HG02623 (cell line): ENCODE results near the gene ADTRP.

ENCODE experiments used
- ATAC-seq: cut with Tn5 transposase; IDR thresholded peaks from one replicate; pipeline ENCODE4 v1.9.1; 2021; ENCODE audit warnings: moderate library complexity; ENCODE audit not compliant: unreplicated experiment

ADTRP gene

GRCh38 chr6:11774426-11774825, 4.2 kb downstream of the ADTRP start:
- no peak for ATAC-seq

- ATAC-seq: no peak
These were observed 5.0 kb downstream of the ADTRP start for GRCh38 chr6:11773581-11773980.

- ATAC-seq: no peak
These were observed 5.6 kb downstream of the ADTRP start for GRCh38 chr6:11773013-11773412.

- no peak for ATAC-seq
These were observed 6.3 kb downstream of the ADTRP start for GRCh38 chr6:11772109-11772825.

GRCh38 chr6:11771473-11772048, 7.0 kb downstream of the ADTRP start:
- ATAC-seq: no peak

GRCh38 chr6:11770546-11771466, 7.8 kb downstream of the ADTRP start:
- ATAC-seq: no peak

GRCh38 chr6:11769811-11770545, 8.6 kb downstream of the ADTRP start:
- ATAC-seq: no peak

- ATAC-seq: no peak
These were observed 9.4 kb downstream of the ADTRP start for GRCh38 chr6:11769244-11769643.

GRCh38 chr6:11767978-11768756, 10.4 kb downstream of the ADTRP start:
- no peak for ATAC-seq

GRCh38 chr6:11767458-11767857, 11.1 kb downstream of the ADTRP start:
- ATAC-seq: no peak

GRCh38 chr6:11766589-11767450, 11.8 kb downstream of the ADTRP start:
- no peak for ATAC-seq

- no peak for ATAC-seq
These were observed 12.6 kb downstream of the ADTRP start for GRCh38 chr6:11766043-11766442.

- no peak for ATAC-seq
These were observed 14.4 kb downstream of the ADTRP start for GRCh38 chr6:11764250-11764604.

- ATAC-seq: no peak
These were observed 14.9 kb downstream of the ADTRP start for GRCh38 chr6:11763460-11764249.

GRCh38 chr6:11762794-11763459, 15.7 kb downstream of the ADTRP start:
- no peak for ATAC-seq

GRCh38 chr6:11761744-11762620, 16.6 kb downstream of the ADTRP start:
- no peak for ATAC-seq

- ATAC-seq: no peak
These were observed 18.6 kb downstream of the ADTRP start for GRCh38 chr6:11760015-11760473.
